Endometrial microvascular endothelial cells (primary cell): ENCODE data around the gene APOO. TPM values are rescaled to one million over a fixed set of nuclear protein-coding genes. Genes with fewer than 3 reads are reported as not detected.

Source experiments
- in situ Hi-C: cut with HindIII; loops from 2 replicates; pipeline ENCODE4 v1.10.0; 2017; ENCODE audit warnings: low sequenced_read_pairs, low pct_unique_long_range_greater_than_20kb; ENCODE audit errors: inconsistent ontology term
- total RNA-seq: library from RNA; depleted of rRNA; stranded (reverse); fragments of >200 nt; gene quantifications from one replicate; pipeline ENCODE4 v1.2.3, GENCODE V29; 2015; ENCODE audit errors: inconsistent ontology term

The APOO gene
- total RNA-seq, 1 donor from 2014 or later, result 16.1 TPM

DNA sequence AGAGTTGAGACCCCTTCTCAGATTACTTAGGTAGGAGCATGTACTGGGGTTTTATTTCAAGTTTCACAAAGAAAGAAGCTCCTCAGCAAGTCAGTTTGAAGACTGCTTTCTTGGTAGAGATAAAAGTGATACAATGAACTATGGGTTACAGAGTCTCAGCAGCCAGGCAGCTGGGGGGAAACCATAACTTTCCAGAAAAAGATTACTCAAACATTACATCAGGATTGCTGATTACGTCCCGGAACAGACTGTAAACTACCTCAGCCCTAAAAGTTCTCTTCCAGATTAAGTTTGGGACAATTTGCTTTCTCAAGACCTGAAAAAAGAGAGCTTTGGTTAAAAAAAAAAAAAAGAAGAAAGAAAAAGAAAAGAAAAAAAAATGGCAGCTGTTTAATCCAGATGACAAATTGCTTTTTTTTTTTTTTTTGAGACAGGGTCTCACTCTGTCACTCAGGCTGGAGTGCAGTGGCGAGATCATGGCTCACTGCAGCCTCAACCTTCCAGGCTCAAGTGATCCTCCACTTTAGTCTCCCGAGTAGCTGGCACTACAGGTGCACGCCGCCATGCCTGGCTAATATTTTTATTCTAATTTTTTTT lies 108.2 kb downstream of the APOO start:
- in situ Hi-C loops, result no loop called here

GRCh38 chrX:23797371-23798128 lies 110.2 kb downstream of the APOO start:
- in situ Hi-C loops, result no loop called here

GRCh38 chrX:23795221-23795620 lies 112.5 kb downstream of the APOO start:
- in situ Hi-C loops, result no loop called here

GRCh38 chrX:23792861-23793553 lies 114.7 kb downstream of the APOO start:
- in situ Hi-C loops, result no loop called here

GRCh38 chrX:23790155-23790497 lies 117.6 kb downstream of the APOO start:
- in situ Hi-C loops, result no loop called here

DNA sequence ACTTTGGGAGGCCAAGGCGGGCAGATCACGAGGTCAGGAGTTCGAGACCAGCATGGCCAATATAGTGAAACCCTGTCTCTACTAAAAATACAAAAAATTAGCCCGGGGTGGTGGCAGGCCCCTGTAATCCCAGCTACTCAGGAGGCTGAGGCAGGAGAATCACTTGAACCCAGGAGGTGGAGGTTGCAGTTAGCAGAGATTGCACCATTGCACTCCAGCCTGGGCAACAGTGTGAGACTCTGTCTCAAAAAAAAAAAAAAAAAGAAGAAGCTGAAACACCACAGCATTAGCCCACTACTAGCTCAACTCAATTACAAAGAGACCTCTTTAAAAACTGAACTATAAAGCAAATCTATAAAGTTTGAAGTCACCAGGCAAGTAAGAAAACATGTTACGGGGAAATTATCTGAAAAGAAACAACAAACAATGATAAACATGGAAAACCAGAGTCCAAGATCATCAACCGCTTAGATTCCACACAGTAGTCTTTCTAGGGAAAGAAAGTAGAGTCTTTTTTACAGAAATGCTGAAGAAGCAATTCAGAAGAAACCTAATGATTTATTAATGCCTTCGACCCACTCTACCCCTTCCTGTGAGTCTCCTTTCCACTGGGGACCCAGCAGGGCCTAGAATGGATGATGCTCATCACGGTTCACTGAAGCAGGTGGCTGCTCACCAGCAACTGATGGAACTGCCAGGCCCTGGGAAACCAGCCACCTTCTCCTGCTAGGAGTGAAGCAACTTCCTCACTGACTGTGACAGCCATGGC lies 118.2 kb downstream of the APOO start:
- in situ Hi-C loops, result no loop called here

- in situ Hi-C loops, result no loop called here
These were observed 118.8 kb downstream of the APOO start for GRCh38 chrX:23788946-23789345.

DNA sequence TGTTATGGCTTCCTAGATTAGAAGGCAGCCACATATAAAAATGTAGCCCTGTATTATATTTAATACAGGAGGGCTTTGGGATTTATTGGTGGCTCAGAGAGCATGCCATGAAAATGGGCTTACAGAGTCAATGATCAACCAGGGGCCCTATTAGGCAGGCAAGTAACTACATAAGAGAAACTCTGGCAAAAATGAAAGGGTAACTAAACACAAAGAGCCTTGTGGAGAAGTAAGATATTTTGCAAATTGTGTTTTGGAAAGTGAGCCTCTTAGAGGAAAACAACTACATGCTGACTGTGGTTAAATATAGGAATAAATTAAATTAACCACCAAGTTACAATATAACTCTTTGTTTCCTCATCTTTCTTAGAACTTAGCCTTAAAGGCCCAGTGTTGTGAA lies 119.2 kb downstream of the APOO start:
- in situ Hi-C loops, result no loop called here

- in situ Hi-C loops, result no loop called here
These were observed 120.0 kb downstream of the APOO start for GRCh38 chrX:23787745-23788118.

DNA sequence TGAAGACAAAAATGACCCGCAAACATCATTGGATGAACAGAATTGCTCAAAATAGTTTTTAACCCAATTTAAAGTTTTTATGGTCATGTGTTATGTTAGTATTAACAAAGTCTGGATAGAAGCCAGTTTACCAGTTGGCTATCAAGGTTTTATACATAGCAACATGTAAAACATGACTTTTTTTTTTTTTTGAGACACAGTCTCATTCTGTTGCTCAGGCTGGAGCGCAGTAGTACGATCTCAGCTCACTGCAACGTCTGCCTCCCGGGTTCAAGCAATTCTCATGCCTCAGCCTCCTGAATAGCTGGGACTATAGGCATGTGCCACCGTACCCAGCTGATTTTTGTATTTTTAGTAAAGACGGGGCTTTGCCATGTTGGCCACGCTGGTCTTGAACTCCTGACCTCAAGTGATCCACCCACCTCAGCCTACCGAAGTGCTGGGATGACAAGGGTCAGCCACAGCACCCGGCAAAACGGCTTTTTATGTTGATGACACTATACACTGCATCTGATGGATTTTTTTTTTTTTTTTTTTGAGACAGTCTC lies 121.4 kb downstream of the APOO start:
- in situ Hi-C loops, result no loop called here

DNA sequence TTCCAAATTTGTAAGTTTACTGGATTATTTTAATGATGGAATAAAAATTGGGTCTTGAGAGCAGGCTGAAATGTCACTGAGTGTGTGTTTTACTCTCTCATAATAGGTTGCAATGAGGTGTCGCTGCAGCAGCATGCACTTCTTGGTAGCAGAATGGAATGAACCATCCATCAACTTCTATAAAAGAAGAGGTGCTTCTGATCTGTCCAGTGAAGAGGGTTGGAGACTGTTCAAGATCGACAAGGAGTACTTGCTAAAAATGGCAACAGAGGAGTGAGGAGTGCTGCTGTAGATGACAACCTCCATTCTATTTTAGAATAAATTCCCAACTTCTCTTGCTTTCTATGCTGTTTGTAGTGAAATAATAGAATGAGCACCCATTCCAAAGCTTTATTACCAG lies 122.2 kb downstream of the APOO start:
- in situ Hi-C loops, result no loop called here

DNA sequence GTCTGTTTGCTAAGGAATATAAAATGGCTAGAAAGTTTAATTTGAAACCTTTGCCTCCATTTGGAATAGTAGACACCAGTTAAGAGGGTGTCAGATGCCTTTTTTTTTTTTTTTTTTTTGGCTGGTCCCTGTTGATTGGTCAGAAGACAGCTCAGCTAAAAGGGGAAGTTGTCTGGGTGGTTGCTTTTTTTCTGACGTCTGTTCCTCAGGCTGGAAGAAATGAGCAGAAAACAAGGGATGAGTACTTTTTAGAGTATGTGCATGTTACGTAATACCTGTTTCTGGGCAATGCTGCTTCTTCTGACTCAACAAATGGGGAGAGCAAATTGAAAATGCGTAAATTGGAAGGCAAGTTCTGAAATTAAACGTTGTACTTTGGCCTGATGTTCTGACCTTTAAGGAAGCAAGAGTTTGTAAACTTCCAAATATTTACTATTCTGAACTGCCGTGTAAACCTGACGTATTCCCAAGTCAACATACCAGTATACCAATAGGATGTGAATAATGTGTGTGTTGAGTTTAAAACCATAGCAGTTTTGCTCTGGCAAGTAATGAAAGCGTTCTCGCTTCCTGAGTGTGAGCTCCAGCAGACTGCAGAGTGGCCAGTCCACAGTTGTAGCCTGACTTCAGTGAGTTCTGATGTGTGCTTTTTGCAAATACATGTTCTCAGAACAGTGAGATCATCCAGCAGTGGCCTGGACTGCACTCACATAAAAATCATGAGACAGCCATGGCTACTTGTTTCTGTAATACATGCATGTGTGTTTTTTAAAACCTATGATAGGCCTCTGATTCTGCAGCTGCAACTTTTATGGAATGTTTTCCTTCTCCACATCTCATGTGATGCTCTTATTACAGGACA lies 123.0 kb downstream of the APOO start:
- in situ Hi-C loops, result no loop called here

- in situ Hi-C loops, result no loop called here
These were observed 123.9 kb downstream of the APOO start for GRCh38 chrX:23783589-23784469.

Other genes with a start within 250 kb of the APOO start
- gene PRDX4, start 240.4 kb downstream of the APOO start, total RNA-seq, result 320 TPM
- gene ACOT9, start 164.7 kb downstream of the APOO start, total RNA-seq, result 99.5 TPM
- gene SAT1, start 124.8 kb downstream of the APOO start, total RNA-seq, result 74.1 TPM
- not detected for gene CXorf58, start 68 bp upstream of the APOO start, total RNA-seq
- 2.6 TPM for gene KLHL15, start 119.2 kb upstream of the APOO start, total RNA-seq
- 177 TPM for gene EIF2S3, start 147.0 kb upstream of the APOO start, total RNA-seq
- 38.2 TPM for gene ZFX, start 241.8 kb upstream of the APOO start, total RNA-seq